CD4-positive, alpha-beta memory T cell (primary cell): ENCODE measurements around the gene PPA1. TPM values are rescaled to one million over a fixed set of nuclear protein-coding genes. Genes with fewer than 3 reads are reported as not detected.

Source experiments
- CTCF ChIA-PET: fragments of 350-600 bp; sonication (Branson Sonifier 250); formaldehyde crosslinking; loops from one replicate; lab custom pipeline; 2021; ENCODE audit warnings: inconsistent platforms; ENCODE audit not compliant: partially characterized antibody; lab: Charles Lee
- POLR2A ChIA-PET: fragments of 350-600 bp; sonication (Branson Sonifier 250); formaldehyde crosslinking; loops from one replicate; lab custom pipeline; 2021; ENCODE audit not compliant: partially characterized antibody; lab: Charles Lee
- DNase-seq, 5 donors: peaks; one replicate each; pipeline versions ENCODE4 v3.0.0 to v3.0.0-alpha.2; 2020 to 2022; ENCODE audit warnings: mixed read lengths in 1 of 5
- H3K27ac ChIP-seq: one replicate; pipeline ENCODE4 v1.7.0; 2013; ENCODE audit warnings: low read depth, low read length
- H3K27me3 ChIP-seq: 2 replicates; pipeline ENCODE4 v1.7.0; 2013; ENCODE audit warnings: mild to moderate bottlenecking, low read length, moderate library complexity; ENCODE audit not compliant: insufficient read depth
- H3K36me3 ChIP-seq: 2 replicates; pipeline ENCODE4 v1.7.0; 2013; ENCODE audit warnings: mild to moderate bottlenecking, low read length, moderate library complexity; ENCODE audit not compliant: insufficient read depth
- H3K4me1 ChIP-seq: 2 replicates; pipeline ENCODE4 v1.7.0; 2013; ENCODE audit warnings: mild to moderate bottlenecking, low read length, moderate library complexity; ENCODE audit not compliant: insufficient read depth
- H3K4me3 ChIP-seq, 2 donors: one replicate each; pipeline ENCODE4 v1.7.0; 2013; ENCODE audit warnings: low read length in 2 of 2, mild to moderate bottlenecking in 1 of 2
- H3K9me3 ChIP-seq, 2 donors: one replicate each; pipeline ENCODE4 v1.7.0; 2013; ENCODE audit warnings: low read length in 2 of 2, control low read depth in 1 of 2; ENCODE audit not compliant: control insufficient read depth in 1 of 2
- H3K27ac Mint-ChIP-seq, 7 donors: one replicate each; pipeline ENCODE4 v1.8.0; 2020 to 2021; ENCODE audit warnings: mixed read lengths in 7 of 7, mild to moderate bottlenecking in 6 of 7, inconsistent platforms in 3 of 7, moderate library complexity in 3 of 7
- H3K27me3 Mint-ChIP-seq, 2 donors: one replicate each; pipeline ENCODE4 v1.8.0; 2020 to 2021; ENCODE audit warnings: mixed read lengths in 2 of 2
- H3K36me3 Mint-ChIP-seq, 2 donors: one replicate each; pipeline ENCODE4 v1.8.0; 2020 to 2021; ENCODE audit warnings: mixed read lengths in 2 of 2, inconsistent platforms in 1 of 2, mild to moderate bottlenecking in 1 of 2
- H3K4me1 Mint-ChIP-seq, 4 donors: one replicate each; pipeline ENCODE4 v1.8.0; 2020 to 2021; ENCODE audit warnings: mixed read lengths in 4 of 4, mild to moderate bottlenecking in 1 of 4
- H3K4me3 Mint-ChIP-seq, 8 donors: one replicate each; pipeline ENCODE4 v1.8.0; 2020 to 2021; ENCODE audit warnings: mixed read lengths in 8 of 8, mild to moderate bottlenecking in 7 of 8, moderate library complexity in 6 of 8, inconsistent platforms in 3 of 8
- H3K9me3 Mint-ChIP-seq, 8 donors: one replicate each; pipeline ENCODE4 v1.8.0; 2020 to 2021; ENCODE audit warnings: mixed read lengths in 8 of 8, mild to moderate bottlenecking in 5 of 8, inconsistent platforms in 3 of 8, moderate library complexity in 1 of 8
- intact Hi-C: fragments of 100-400 bp; cut with micrococcal nuclease; formaldehyde crosslinking; loops from one replicate; pipeline ENCODE4 v1.15.1; 2023
- polyA plus RNA-seq, 2 donors: library from polyadenylated mRNA; unstranded; fragments of 300-500 nt; fragmentation: Illumina TruSeq; gene quantifications; one replicate each; pipeline ENCODE4 v1.2.3, GENCODE V29; 2021
- total RNA-seq, 2 experiments: library from RNA; stranded (reverse); gene quantifications; one replicate each; pipeline ENCODE4 v1.2.3, GENCODE V29; 2021

Gene PPA1
- total and polyA plus RNA-seq, 4 experiments from 2014 or later: 57.4 to 304 (median 104) TPM

DNA sequence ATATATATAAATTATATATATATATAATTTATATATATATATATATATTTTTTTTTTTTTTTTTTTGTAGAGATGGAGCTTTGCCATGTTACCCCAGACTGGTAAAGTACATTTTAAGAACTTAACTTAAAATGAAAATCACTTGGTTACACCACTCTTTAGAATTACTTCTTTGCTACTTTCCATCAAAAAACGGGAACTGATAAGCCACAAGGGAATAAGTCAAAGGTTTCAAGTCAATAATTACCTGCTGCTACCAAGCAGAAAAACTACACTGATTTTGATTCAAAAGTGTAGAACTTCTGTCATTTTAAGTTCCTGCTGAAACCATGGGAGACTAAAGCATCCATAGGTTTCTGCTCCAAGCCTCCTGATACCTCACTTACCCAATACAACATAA lies 12.2 kb downstream of the PPA1 start:
- ChIA-PET POLR2A (interaction anchor here (1.4 to 3.6 kb wide), 3 partner anchors 11 to 144 kb away, joined by 10 to 43 read pairs (median 22); partner anchors contain the start of genes PPA1 and TYSND1), CTCF (interaction anchor here (0.8 to 9.1 kb wide), 27 partner anchors 11 to 341 kb away, joined by 3 to 558 read pairs (median 6); partner anchors contain the start of genes PPA1 and TYSND1)
- peak overlapping the region in 2 of 8 donors; percentile 62 to 64 for H3K4me3 Mint-ChIP-seq
- no peaks in the 10 kb centered on the region for H3K27me3 Mint-ChIP-seq
- Histone ChIP-seq H3K4me3 (no peak overlapping the region), H3K27ac (no peak overlapping the region), H3K36me3 (no peaks in the 10 kb centered on the region), H3K9me3 (no peaks in the 10 kb centered on the region), H3K27me3 (no peaks in the 10 kb centered on the region), H3K4me1 (peaks cover 6% of the 10 kb centered on the region)
- DNase-seq: no peak
- peak overlapping the region in 5 of 7 donors; percentile 7 to 87 (median 65) for H3K27ac Mint-ChIP-seq
- peaks cover 12 to 24% (median 16%) of the 10 kb centered on the region in 4 donors for H3K4me1 Mint-ChIP-seq
- intact Hi-C loops: loop anchor here (1.0 to 5.0 kb wide), 5 partner anchors 51 to 536 kb away; no protein-coding TSS in a partner anchor
- no peaks in the 10 kb centered on the region for H3K9me3 Mint-ChIP-seq
- H3K36me3 Mint-ChIP-seq: peaks cover 5 to 12% of the 10 kb centered on the region in 2 donors

DNA sequence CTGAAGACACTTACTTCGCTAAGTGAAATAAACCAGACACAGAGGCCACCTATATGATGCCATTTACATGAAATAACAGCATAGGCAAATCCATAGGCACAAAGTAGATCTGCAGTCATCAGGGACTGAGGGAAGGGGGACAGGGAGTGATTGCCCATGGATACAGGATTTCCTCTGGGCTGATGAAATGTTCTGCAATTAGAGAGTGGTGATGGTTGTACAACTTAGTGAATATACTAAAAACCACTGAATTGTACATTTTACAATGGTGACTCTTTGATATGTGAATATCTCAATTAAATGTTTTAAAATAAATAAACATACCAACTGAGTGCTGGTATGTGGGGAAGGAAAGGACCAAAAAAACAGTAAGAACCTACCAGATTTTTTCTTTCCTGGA lies 20.4 kb downstream of the PPA1 start:
- H3K9me3 Mint-ChIP-seq: no peaks in the 10 kb centered on the region
- no peaks in the 10 kb centered on the region for H3K27me3 Mint-ChIP-seq
- no peak overlapping the region for H3K27ac Mint-ChIP-seq
- Histone ChIP-seq H3K27ac (no peak overlapping the region), H3K9me3 (no peaks in the 10 kb centered on the region), H3K36me3 (peaks cover 21% of the 10 kb centered on the region), H3K27me3 (no peaks in the 10 kb centered on the region), H3K4me3 (no peak overlapping the region), H3K4me1 (no peaks in the 10 kb centered on the region)
- POLR2A ChIA-PET: no interaction called here
- H3K4me1 Mint-ChIP-seq: peaks cover 0 to 1% (median 0%) of the 10 kb centered on the region in 4 donors
- CTCF ChIA-PET: no interaction called here
- intact Hi-C loops: no loop called here
- H3K4me3 Mint-ChIP-seq: no peak overlapping the region
- no peak for DNase-seq
- peaks cover 10 to 61% of the 10 kb centered on the region in 2 donors for H3K36me3 Mint-ChIP-seq

DNA sequence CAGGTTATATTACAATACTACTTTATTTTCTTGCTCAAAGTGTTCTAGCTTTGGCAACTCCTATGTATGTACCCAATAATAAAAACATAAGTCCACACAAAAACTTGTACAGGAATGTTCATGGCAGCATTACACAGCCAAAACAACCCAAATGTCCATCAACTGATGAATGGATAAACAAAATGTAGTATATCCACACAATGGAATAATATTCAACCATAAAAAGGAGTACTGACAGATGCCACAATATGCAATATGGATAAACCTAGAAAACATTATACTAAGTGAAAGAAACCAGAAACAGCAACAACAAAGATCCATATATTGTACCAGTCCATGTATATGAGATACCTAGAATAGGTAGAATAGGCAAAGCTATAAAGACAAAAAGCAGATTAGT lies 21.0 kb downstream of the PPA1 start:
- H3K27ac Mint-ChIP-seq: peak overlapping the region in 1 of 7 donors; percentile 13
- peaks cover 0 to 1% (median 0%) of the 10 kb centered on the region in 4 donors for H3K4me1 Mint-ChIP-seq
- H3K27me3 Mint-ChIP-seq: no peaks in the 10 kb centered on the region
- ChIA-PET POLR2A (no interaction called here), CTCF (no interaction called here)
- Histone ChIP-seq H3K4me3 (no peak overlapping the region), H3K27me3 (no peaks in the 10 kb centered on the region), H3K4me1 (no peaks in the 10 kb centered on the region), H3K9me3 (no peaks in the 10 kb centered on the region), H3K36me3 (peaks cover 21% of the 10 kb centered on the region), H3K27ac (no peak overlapping the region)
- peaks cover 10 to 63% of the 10 kb centered on the region in 2 donors for H3K36me3 Mint-ChIP-seq
- intact Hi-C loops: no loop called here
- no peak for DNase-seq
- H3K4me3 Mint-ChIP-seq: no peak overlapping the region
- H3K9me3 Mint-ChIP-seq: no peaks in the 10 kb centered on the region

DNA sequence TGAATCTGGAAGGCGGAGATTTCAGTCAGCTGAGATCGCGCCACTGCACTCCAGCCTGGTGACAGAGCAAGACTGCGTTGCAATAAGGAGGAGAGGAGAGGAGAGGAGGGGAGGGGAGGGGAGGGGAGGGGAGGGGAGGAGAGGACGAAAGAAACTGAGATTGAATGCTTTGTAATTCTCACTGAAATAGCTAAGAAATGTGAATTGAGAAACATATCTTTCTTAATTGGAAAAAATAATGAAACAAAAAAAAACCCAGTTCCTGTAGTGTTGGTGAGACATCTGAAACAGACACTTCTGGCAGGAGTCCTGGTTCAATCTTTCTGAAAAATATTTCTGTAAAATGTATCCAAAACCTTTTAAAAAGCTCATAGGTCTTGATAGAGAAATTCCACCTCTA lies 26.5 kb downstream of the PPA1 start:
- Mint-ChIP-seq H3K36me3 (peaks cover 23 to 63% of the 10 kb centered on the region in 2 donors), H3K4me3 (no peak overlapping the region), H3K27ac (no peak overlapping the region), H3K4me1 (no peaks in the 10 kb centered on the region), H3K27me3 (no peaks in the 10 kb centered on the region), H3K9me3 (no peaks in the 10 kb centered on the region)
- intact Hi-C loops: no loop called here
- ChIA-PET CTCF (interaction anchor here (0.6 to 1.6 kb wide), 3 partner anchors 15 to 158 kb away, joined by 3 to 4 read pairs (median 3); no protein-coding TSS in a partner anchor), POLR2A (no interaction called here)
- Histone ChIP-seq H3K27ac (no peak overlapping the region), H3K4me1 (no peaks in the 10 kb centered on the region), H3K27me3 (no peaks in the 10 kb centered on the region), H3K9me3 (no peaks in the 10 kb centered on the region), H3K36me3 (peaks cover 17% of the 10 kb centered on the region), H3K4me3 (no peak overlapping the region)
- DNase-seq: no peak

DNA sequence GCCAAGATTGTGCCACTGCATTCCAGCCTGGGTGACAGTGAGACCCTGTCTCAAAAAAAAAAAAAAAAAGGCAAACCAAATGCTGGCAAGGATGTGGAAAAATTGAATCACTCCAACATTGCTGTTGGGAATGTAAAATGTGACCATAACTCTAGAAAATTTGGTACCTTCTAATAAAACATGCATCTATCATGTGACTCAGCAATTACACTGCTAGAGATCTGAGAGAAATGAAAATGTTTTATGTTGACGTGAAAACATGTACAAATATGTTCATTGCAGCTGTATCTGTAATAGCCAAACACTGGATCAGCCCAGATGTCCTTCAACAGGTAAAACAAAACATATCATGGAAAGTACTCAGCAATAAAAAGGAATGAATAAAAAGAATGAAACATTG lies 32.1 kb downstream of the PPA1 start:
- H3K27ac Mint-ChIP-seq: no peak overlapping the region
- no peak overlapping the region for H3K4me3 Mint-ChIP-seq
- CTCF ChIA-PET: interaction anchor here (0.7 to 4.2 kb wide), 3 partner anchors 10 to 55 kb away, joined by 3 to 28 read pairs (median 3); partner anchors contain the start of gene TYSND1
- peaks cover 10% of the 10 kb centered on the region for H3K4me1 ChIP-seq
- peaks cover 4 to 12% (median 10%) of the 10 kb centered on the region in 4 donors for H3K4me1 Mint-ChIP-seq
- no peaks in the 10 kb centered on the region for H3K9me3 Mint-ChIP-seq
- H3K27me3 Mint-ChIP-seq: no peaks in the 10 kb centered on the region
- POLR2A ChIA-PET: no interaction called here
- peaks cover 9% of the 10 kb centered on the region for H3K36me3 ChIP-seq
- no peaks in the 10 kb centered on the region for H3K27me3 ChIP-seq
- no peak overlapping the region for H3K4me3 ChIP-seq
- H3K27ac ChIP-seq: no peak overlapping the region
- no peak for DNase-seq
- no peaks in the 10 kb centered on the region for H3K9me3 ChIP-seq
- intact Hi-C loops: no loop called here
- H3K36me3 Mint-ChIP-seq: peaks cover 28 to 50% of the 10 kb centered on the region in 2 donors

DNA sequence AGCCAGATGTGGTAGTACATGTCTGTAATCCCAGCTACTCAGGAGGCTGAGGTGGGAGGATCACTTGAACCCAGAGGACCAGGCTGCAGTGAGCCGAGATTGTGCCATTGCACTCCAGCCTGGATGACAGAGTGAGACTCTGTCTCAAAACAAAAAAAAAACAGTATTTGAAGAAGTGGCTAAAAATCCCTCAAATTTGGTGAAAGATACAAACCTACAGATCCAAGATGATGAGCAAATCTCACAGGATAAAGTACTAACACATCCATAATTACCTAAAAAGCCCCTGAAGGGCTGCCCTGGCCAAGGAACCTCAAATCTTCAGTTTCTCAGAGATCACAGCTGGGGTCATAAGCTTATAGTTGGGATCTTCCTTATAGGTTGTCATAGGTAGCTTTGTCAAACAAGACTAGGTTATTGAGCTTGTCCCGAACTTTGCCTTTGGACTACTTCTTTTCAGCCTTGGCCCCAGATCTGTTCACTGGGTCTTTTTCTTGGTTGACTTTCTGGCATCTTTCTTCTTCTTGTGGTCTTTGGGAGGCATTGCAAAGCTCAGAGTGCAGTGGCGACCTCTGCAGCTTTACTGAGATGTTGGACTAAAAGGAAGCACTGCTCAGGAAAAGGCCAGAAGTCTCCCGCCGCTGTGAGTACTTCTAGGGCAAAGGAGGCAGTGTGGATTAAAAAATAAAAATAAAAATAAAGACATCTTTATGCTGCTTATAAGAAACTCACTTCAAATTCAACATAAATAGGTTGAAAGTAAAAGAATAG lies 34.3 kb downstream of the PPA1 start:
- no peaks in the 10 kb centered on the region for H3K27me3 ChIP-seq
- intact Hi-C loops: loop anchor here (1.0 kb wide), 1 partner anchor 52 kb away; no protein-coding TSS in a partner anchor
- POLR2A ChIA-PET: interaction anchor here (2.0 kb wide), 1 partner anchor 53 kb away, joined by 4 read pairs; the partner anchor contains the start of gene TYSND1
- Mint-ChIP-seq H3K4me1 (peaks cover 4 to 12% (median 10%) of the 10 kb centered on the region in 4 donors), H3K9me3 (no peaks in the 10 kb centered on the region), H3K36me3 (peaks cover 20 to 37% of the 10 kb centered on the region in 2 donors), H3K4me3 (no peak overlapping the region), H3K27ac (no peak overlapping the region), H3K27me3 (no peaks in the 10 kb centered on the region)
- H3K9me3 ChIP-seq: no peaks in the 10 kb centered on the region
- peaks cover 6% of the 10 kb centered on the region for H3K36me3 ChIP-seq
- H3K27ac ChIP-seq: no peak overlapping the region
- no peak overlapping the region for H3K4me3 ChIP-seq
- peak in 1 of 5 donors; percentile 12 for DNase-seq
- peaks cover 10% of the 10 kb centered on the region for H3K4me1 ChIP-seq
- CTCF ChIA-PET: interaction anchor here (0.9 to 4.2 kb wide), 5 partner anchors 22 to 165 kb away, joined by 3 to 28 read pairs (median 10); partner anchors contain the start of gene TYSND1
